GM20000 (cell line): ENCODE results near the gene KIF18B.

ENCODE experiments used
- DNase-seq: peaks from one replicate; pipeline ENCODE4 v3.0.0; 2012; ENCODE audit warnings: low spot score
- CTCF ChIP-seq: IDR thresholded peaks from 2 replicates; pipeline ENCODE4 v1.5.1; 2012; ENCODE audit warnings: mild to moderate bottlenecking, control low read depth; ENCODE audit errors: extremely low read depth, missing control alignments

KIF18B gene

DNA sequence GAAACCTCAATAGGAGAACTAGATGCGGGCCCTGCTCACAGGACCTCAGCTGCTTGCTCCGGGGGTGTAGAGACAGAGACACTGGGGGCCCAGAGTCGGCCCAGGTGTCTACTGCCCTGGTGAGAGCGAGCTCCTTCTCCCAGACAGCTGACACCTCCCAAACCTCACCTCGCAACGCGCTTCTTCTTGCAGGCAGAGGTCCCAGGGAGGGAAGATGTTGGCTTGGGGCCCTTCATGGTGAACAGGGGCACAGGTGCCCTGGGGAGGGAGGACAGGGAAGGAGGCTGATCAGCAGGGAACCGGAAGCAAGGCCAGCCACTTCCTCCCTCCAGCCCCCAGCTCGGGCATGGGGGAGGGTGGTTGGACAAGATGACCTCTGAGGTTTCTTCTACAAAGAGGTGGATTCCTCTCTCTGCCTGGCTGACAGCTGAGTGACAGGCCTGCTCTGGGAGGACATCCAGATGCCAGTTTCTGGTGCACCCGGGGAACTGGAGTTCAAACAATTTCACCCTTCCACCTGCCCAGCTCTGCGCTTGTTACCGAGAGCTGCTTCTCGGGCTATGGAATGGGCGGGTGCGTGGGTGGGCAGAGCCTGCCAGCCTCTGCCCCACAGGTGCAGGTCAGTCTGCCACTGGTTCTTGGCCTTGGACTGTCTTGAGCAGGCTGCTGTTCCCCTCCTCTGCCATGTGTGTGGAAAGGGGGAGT lies 20.6 kb downstream of the KIF18B start:
- DNase-seq: no peak
- TF ChIP-seq CTCF: no peak

- DNase-seq: no peak
- TF ChIP-seq CTCF: no peak
Measured at GRCh38 chr17:44925731-44926697, 21.6 kb downstream of the KIF18B start.

GRCh38 chr17:44924107-44924544 lies 23.4 kb downstream of the KIF18B start:
- no peak for DNase-seq
- TF ChIP-seq CTCF: no peak

- no peak for DNase-seq
- TF ChIP-seq CTCF: no peak
Measured at GRCh38 chr17:44922746-44923470, 24.7 kb downstream of the KIF18B start.

DNA sequence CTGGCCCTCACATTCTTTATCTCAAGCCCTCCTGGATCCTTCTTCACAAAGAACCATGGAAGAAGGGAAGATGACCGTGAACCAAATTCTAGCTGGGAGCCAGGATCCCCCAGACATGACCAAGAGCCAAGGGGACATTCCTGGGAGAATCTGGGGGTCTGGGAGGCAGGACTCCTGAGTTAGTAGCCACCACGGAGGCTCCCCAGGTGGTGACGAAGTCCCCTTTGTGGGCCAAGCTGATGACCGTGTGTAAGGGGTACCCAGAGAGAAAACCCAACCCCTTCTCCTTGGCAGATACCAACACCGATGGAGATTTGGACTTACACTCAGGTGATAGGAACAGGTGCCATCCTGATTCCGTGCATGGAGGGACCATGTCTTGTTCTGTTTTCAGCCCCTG lies 25.4 kb downstream of the KIF18B start:
- TF ChIP-seq CTCF: no peak
- DNase-seq: no peak

GRCh38 chr17:44921122-44921882 lies 26.3 kb downstream of the KIF18B start:
- no peak for TF ChIP-seq CTCF
- DNase-seq: no peak
